Mesenchymal stem cell (in vitro differentiated cells and primary cell): ENCODE results near the gene KRTAP10-3.

Experiments
- DNase-seq: peaks from one replicate; pipeline ENCODE4 v3.0.0-alpha.2; 2013
- H2AFZ ChIP-seq: one replicate; pipeline ENCODE4 v1.6.1; 2013; ENCODE audit warnings: low read depth, mild to moderate bottlenecking, control low read depth, inconsistent platforms, low read length, moderate library complexity
- H2AK5ac ChIP-seq: 2 replicates; pipeline ENCODE4 v1.6.1; 2013; ENCODE audit warnings: low read length, moderate library complexity, mild to moderate bottlenecking, inconsistent platforms; ENCODE audit not compliant: severe bottlenecking
- H2BK120ac ChIP-seq: one replicate; pipeline ENCODE4 v1.6.1; 2013; ENCODE audit warnings: low read depth, mild to moderate bottlenecking, inconsistent platforms, low read length, moderate library complexity
- H2BK12ac ChIP-seq, 2 experiments: one replicate each; pipeline ENCODE4 v1.6.1; 2013; ENCODE audit warnings: inconsistent platforms in 2 of 2, low read length in 2 of 2, mild to moderate bottlenecking in 2 of 2, moderate library complexity in 2 of 2, control low read depth in 1 of 2
- H2BK15ac ChIP-seq: one replicate; pipeline ENCODE4 v1.6.1; 2013; ENCODE audit warnings: mild to moderate bottlenecking, low read depth, inconsistent platforms; ENCODE audit not compliant: poor library complexity, severe bottlenecking
- H2BK5ac ChIP-seq: 2 replicates; pipeline ENCODE4 v1.6.1; 2013; ENCODE audit warnings: low read depth, mild to moderate bottlenecking, low read length, control low read depth, inconsistent platforms; ENCODE audit not compliant: poor library complexity, severe bottlenecking
- H3K14ac ChIP-seq, 2 experiments: one replicate each; pipeline ENCODE4 v1.6.1; 2013; ENCODE audit warnings: inconsistent platforms in 2 of 2, low read length in 2 of 2, control low read depth in 1 of 2, mild to moderate bottlenecking in 1 of 2, moderate library complexity in 1 of 2
- H3K18ac ChIP-seq, 2 experiments: one replicate each; pipeline ENCODE4 v1.6.1; 2013; ENCODE audit warnings: inconsistent platforms in 2 of 2, low read length in 2 of 2, control low read depth in 1 of 2, low read depth in 1 of 2, mild to moderate bottlenecking in 1 of 2
- H3K23ac ChIP-seq, 2 experiments: one replicate each; pipeline ENCODE4 v1.6.1; 2013; ENCODE audit warnings: inconsistent platforms in 2 of 2, low read length in 2 of 2, mild to moderate bottlenecking in 2 of 2, moderate library complexity in 2 of 2, control low read depth in 1 of 2
- H3K27ac ChIP-seq: 2 replicates; pipeline ENCODE4 v1.5.1; 2013; ENCODE audit warnings: mild to moderate bottlenecking, moderate library complexity, low read length, control low read depth, inconsistent platforms; ENCODE audit not compliant: poor library complexity, severe bottlenecking
- H3K27me3 ChIP-seq, 2 experiments: 2 replicates each; pipeline versions ENCODE4 v1.6.1 to v1.7.0; 2013; ENCODE audit warnings: low read length in 2 of 2, mild to moderate bottlenecking in 2 of 2, moderate library complexity in 2 of 2, control low read depth in 1 of 2, inconsistent platforms in 1 of 2; ENCODE audit not compliant: control insufficient read depth in 1 of 2, insufficient read depth in 1 of 2
- H3K36me3 ChIP-seq, 2 experiments: 2 replicates each; pipeline versions ENCODE4 v1.6.1 to v1.7.0; 2013; ENCODE audit warnings: low read length in 2 of 2, control low read depth in 1 of 2, inconsistent platforms in 1 of 2, low read depth in 1 of 2, mild to moderate bottlenecking in 1 of 2; ENCODE audit not compliant: insufficient read depth in 2 of 2, control insufficient read depth in 1 of 2
- H3K4ac ChIP-seq, 2 experiments: one replicate each; pipeline ENCODE4 v1.6.1; 2013; ENCODE audit warnings: inconsistent platforms in 2 of 2, low read length in 2 of 2, mild to moderate bottlenecking in 2 of 2, moderate library complexity in 2 of 2, control low read depth in 1 of 2, low read depth in 1 of 2
- H3K4me1 ChIP-seq: 2 replicates; pipeline ENCODE4 v1.6.1; 2013; ENCODE audit warnings: low read depth, low read length, control low read depth; ENCODE audit not compliant: control insufficient read depth, insufficient read depth
- H3K4me2 ChIP-seq: 2 replicates; pipeline ENCODE4 v1.6.1; 2013; ENCODE audit warnings: low read length, mild to moderate bottlenecking, inconsistent platforms; ENCODE audit not compliant: poor library complexity, severe bottlenecking
- H3K4me3 ChIP-seq, 2 experiments: 2 replicates each; pipeline versions ENCODE4 v1.5.1 to v1.7.0; 2013; ENCODE audit warnings: low read length in 2 of 2, mild to moderate bottlenecking in 2 of 2, control low read depth in 1 of 2, low read depth in 1 of 2; ENCODE audit not compliant: insufficient read depth in 1 of 2
- H3K79me1 ChIP-seq: replicated peaks from 2 replicates; pipeline ENCODE4 v1.6.1; 2013; ENCODE audit warnings: mild to moderate bottlenecking, control low read depth, low read length, inconsistent platforms; ENCODE audit not compliant: poor library complexity, severe bottlenecking
- H3K9ac ChIP-seq: 2 replicates; pipeline ENCODE4 v1.7.0; 2013; ENCODE audit warnings: mild to moderate bottlenecking, low read length, moderate library complexity
- H3K9me3 ChIP-seq: 2 replicates; pipeline ENCODE4 v1.7.0; 2013; ENCODE audit warnings: mild to moderate bottlenecking, low read length; ENCODE audit not compliant: control insufficient read depth
- H4K8ac ChIP-seq: one replicate; pipeline ENCODE4 v1.6.1; 2013; ENCODE audit warnings: inconsistent platforms, mild to moderate bottlenecking, low read length, moderate library complexity
- H4K91ac ChIP-seq: one replicate; pipeline ENCODE4 v1.6.1; 2013; ENCODE audit warnings: mild to moderate bottlenecking, low read length, inconsistent platforms
- WGBS: methylation state at CpG from one replicate; pipeline ENCODE4 v1.1.7; 2013; ENCODE audit warnings: mixed read lengths; 5-methylcytosine and 5-hydroxymethylcytosine counted together

Gene KRTAP10-3

GRCh38 chr21:44567481-44568171 lies 9.0 kb upstream of the KRTAP10-3 start:
- H3K27me3 ChIP-seq = no peaks in the 10 kb centered on the region
- no peak overlapping the region for H3K18ac ChIP-seq
- no peak overlapping the region for H2AFZ ChIP-seq
- no peak overlapping the region for H2AK5ac ChIP-seq
- H2BK120ac ChIP-seq = no peak overlapping the region
- DNase-seq = no peak
- no peak overlapping the region for H3K4me2 ChIP-seq
- no peaks in the 10 kb centered on the region for H3K79me1 ChIP-seq
- H4K8ac ChIP-seq = no peak overlapping the region
- no peak overlapping the region for H4K91ac ChIP-seq
- no peak overlapping the region for H3K23ac ChIP-seq
- H3K4ac ChIP-seq = no peak overlapping the region
- WGBS = 92% methylated on average over 18 of the region's 18 CpGs
- H3K27ac ChIP-seq = no peak overlapping the region
- H3K36me3 ChIP-seq = no peaks in the 10 kb centered on the region
- peaks cover 36% of the 10 kb centered on the region for H3K9me3 ChIP-seq
- H3K9ac ChIP-seq = no peak overlapping the region
- no peak overlapping the region for H2BK15ac ChIP-seq
- H3K14ac ChIP-seq = no peak overlapping the region
- no peaks in the 10 kb centered on the region for H3K4me1 ChIP-seq
- H3K4me3 ChIP-seq = no peak overlapping the region
- H2BK5ac ChIP-seq = no peak overlapping the region
- no peak overlapping the region for H2BK12ac ChIP-seq

GRCh38 chr21:44566403-44566802 lies 7.8 kb upstream of the KRTAP10-3 start:
- Histone ChIP-seq H2BK120ac (no peak overlapping the region), H3K4me1 (no peaks in the 10 kb centered on the region), H3K27ac (no peak overlapping the region), H3K14ac (no peak overlapping the region), H3K79me1 (no peaks in the 10 kb centered on the region), H2AK5ac (no peak overlapping the region), H3K18ac (no peak overlapping the region), H2BK12ac (no peak overlapping the region), H3K9me3 (peaks cover 30% of the 10 kb centered on the region), H3K9ac (no peak overlapping the region), H3K4me2 (no peak overlapping the region), H4K91ac (no peak overlapping the region), H2BK15ac (no peak overlapping the region), H2BK5ac (no peak overlapping the region), H3K36me3 (no peaks in the 10 kb centered on the region), H4K8ac (no peak overlapping the region), H3K4ac (no peak overlapping the region), H3K23ac (no peak overlapping the region), H2AFZ (no peak overlapping the region), H3K4me3 (no peak overlapping the region), H3K27me3 (no peaks in the 10 kb centered on the region)
- no CpG with 5 or more reads among the region's 1 CpG for WGBS
- DNase-seq = no peak

- Histone ChIP-seq H3K23ac (no peak overlapping the region), H3K14ac (no peak overlapping the region), H3K9ac (no peak overlapping the region), H3K4ac (no peak overlapping the region), H3K4me1 (no peaks in the 10 kb centered on the region), H3K27ac (no peak overlapping the region), H2AFZ (no peak overlapping the region), H2AK5ac (no peak overlapping the region), H2BK15ac (no peak overlapping the region), H4K8ac (no peak overlapping the region), H3K4me2 (no peak overlapping the region), H2BK120ac (no peak overlapping the region), H4K91ac (no peak overlapping the region), H3K27me3 (no peaks in the 10 kb centered on the region), H3K79me1 (no peaks in the 10 kb centered on the region), H2BK12ac (no peak overlapping the region), H3K9me3 (peaks cover 21% of the 10 kb centered on the region), H3K36me3 (no peaks in the 10 kb centered on the region), H2BK5ac (no peak overlapping the region), H3K4me3 (no peak overlapping the region), H3K18ac (no peak overlapping the region)
- no peak for DNase-seq
- 43% methylated on average over 1 of the region's 1 CpG for WGBS
Observed at GRCh38 chr21:44564886-44565598, 6.4 kb upstream of the KRTAP10-3 start.

GRCh38 chr21:44564099-44564498 lies 5.5 kb upstream of the KRTAP10-3 start:
- H3K9me3 ChIP-seq = peaks cover 20% of the 10 kb centered on the region
- no CpG with 5 or more reads among the region's 1 CpG for WGBS

More at GRCh38 chr21:44564099-44564498, 5.5 kb upstream of the KRTAP10-3 start:
- Histone ChIP-seq H2BK12ac (no peak overlapping the region), H2AK5ac (no peak overlapping the region), H3K4me3 (no peak overlapping the region), H3K14ac (no peak overlapping the region), H3K23ac (no peak overlapping the region), H3K27me3 (peaks cover 0 to 3% of the 10 kb centered on the region in 2 experiments), H3K36me3 (no peaks in the 10 kb centered on the region), H3K9ac (no peak overlapping the region), H3K79me1 (no peaks in the 10 kb centered on the region), H2AFZ (no peak overlapping the region), H3K4me2 (no peak overlapping the region), H4K8ac (no peak overlapping the region), H4K91ac (no peak overlapping the region), H3K27ac (no peak overlapping the region), H3K18ac (no peak overlapping the region), H2BK5ac (no peak overlapping the region), H3K4ac (no peak overlapping the region), H3K4me1 (no peaks in the 10 kb centered on the region), H2BK15ac (no peak overlapping the region), H2BK120ac (no peak overlapping the region)
- DNase-seq = no peak
